Measurements from ENCODE around the gene NPIPB12. TPM values are rescaled to one million over a fixed set of nuclear protein-coding genes. Genes with fewer than 3 reads are reported as not detected.
A peak's percentile ranks its signal among the peaks of the same experiment; 100 is the strongest.
"Not testable (repeated sequence)": the region's sequence is repeated elsewhere in the genome, so short reads cannot be mapped to it uniquely, and the experiment has no call there.

NPIPB12 gene
- 299 and 672 TPM in 2 replicates for total RNA-seq (2011; cell fraction: chromatin; rRNA removed; ENCODE audit: low replicate concordance)
- total RNA-seq (2011; cell fraction: nucleolus; rRNA removed), result 89.1 and 136 TPM in 2 replicates
- total RNA-seq (2011; cell fraction: nucleoplasm; rRNA removed), result 281 and 296 TPM in 2 replicates
- total RNA-seq (2014; rRNA removed) (8.9 and 16.8 TPM in 2 replicates), total RNA-seq (2014; rRNA removed; fragmentation: Illumina TruSeq; extraction: Trizol) (23.6 and 27.3 TPM in 2 replicates), total RNA-seq (2015; rRNA removed; fragmentation: Illumina TruSeq; extraction: Trizol) (20.8 and 25.0 TPM in 2 replicates), total RNA-seq (2021) (35.2 and 37.5 TPM in 2 replicates), polyA plus RNA-seq (2011; rRNA removed) (24.7 and 28.9 TPM in 2 replicates), polyA plus RNA-seq (2014; fragmentation: Illumina TruSeq; extraction: Trizol) (34.6 and 47.0 TPM in 2 replicates), polyA plus RNA-seq (2014; fragmentation: Nextera tagmentation; extraction: Ambion mirVana) (1 to 10 TPM; 3.3 to 8.3 TPM), polyA plus RNA-seq (2014; rRNA removed) (24.7 and 33.4 TPM in 2 replicates), polyA minus RNA-seq (2011; rRNA and poly(A)+ RNA removed) (29.3 and 58.4 TPM in 2 replicates), Bru-seq, nascent RNA (percentile 55 among the genes with signal in this experiment), BruChase-seq, experiment 1, labeled RNA remaining after a 2-hour chase (percentile 67 among the genes with signal in this experiment), BruChase-seq, experiment 2, labeled RNA remaining after a 6-hour chase (percentile 67 among the genes with signal in this experiment)
- 9.0 and 14.0 TPM in 2 replicates for polyA plus RNA-seq (2011; cell fraction: cytosol; rRNA removed)
- 100 and 152 TPM in 2 replicates for polyA plus RNA-seq (2011; cell fraction: nucleus; rRNA removed)
- 28.8 and 34.9 TPM in 2 replicates for polyA plus RNA-seq (2012)
- 13.2 and 18.1 TPM in 2 replicates for polyA minus RNA-seq (2011; cell fraction: cytosol; rRNA and poly(A)+ RNA removed)
- 65.8 and 86.1 TPM in 2 replicates for polyA minus RNA-seq (2011; cell fraction: nucleus; rRNA and poly(A)+ RNA removed)
- long read RNA-seq, experiment 1, partial matches to known transcripts, result 7 of 9 reads
- long read RNA-seq, experiment 1, other reads (novel, unspliced or antisense), result 2 of 9 reads
- long read RNA-seq, experiment 2, partial matches to known transcripts, result 3 of 3 reads
- long read RNA-seq, experiment 2, other reads (novel, unspliced or antisense), result 0 of 3 reads
- long read RNA-seq, experiment 3, partial matches to known transcripts, result 0 of 1 reads
- long read RNA-seq, experiment 3, other reads (novel, unspliced or antisense), result 1 of 1 reads

DNA sequence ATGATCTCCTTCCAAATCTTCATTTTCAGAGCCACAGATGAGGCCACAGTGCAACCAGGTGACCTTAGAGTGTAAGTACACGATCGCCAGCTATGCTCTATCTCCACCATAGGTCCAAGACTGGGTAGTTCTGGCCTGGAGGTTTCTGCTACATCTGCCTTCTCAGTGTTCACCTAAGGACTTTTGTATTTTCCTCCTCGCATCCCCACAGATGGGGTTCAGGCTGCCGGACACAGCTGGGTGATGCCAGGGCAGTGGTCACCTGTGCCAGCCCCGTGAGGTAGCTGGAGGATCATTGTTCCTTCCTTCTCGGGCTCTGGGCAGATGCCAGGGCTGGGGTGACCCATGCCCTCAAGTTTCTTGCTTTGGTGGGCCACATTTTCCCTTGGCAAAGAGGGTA, at the start of gene NPIPB12:
Gene NPIPB12 (minus strand): TSS at position 101 of the 400 bp plus-strand sequence.
- POLR2A ChIA-PET; H3K27me3 ChIP-seq (ENCODE audit: control insufficient read depth in 2 of 2, insufficient read depth in 2 of 2, low read length in 2 of 2); FAIRE-seq; H3K36me3 ChIP-seq (ENCODE audit: control insufficient read depth, insufficient read depth, low read length); H3K9me1 ChIP-seq (ENCODE audit: control insufficient read depth, insufficient read depth, low read length); H3K9ac ChIP-seq (ENCODE audit: insufficient read depth in 1 of 2, low read depth in 2 of 2, low read length in 2 of 2); ATAC-seq; BruUV-seq (replicated peaks); H3K27ac ChIP-seq (ENCODE audit: extremely low read depth, low read depth, low read length); H3K79me2 ChIP-seq (ENCODE audit: control insufficient read depth, insufficient read depth, low read length); H3K4me2 ChIP-seq (ENCODE audit: insufficient read depth, low read length); H4K20me1 ChIP-seq (replicated peaks; ENCODE audit: control insufficient read depth, insufficient read depth, low read length); H3K9me3 ChIP-seq (replicated peaks; ENCODE audit: control insufficient read depth, insufficient read depth, low read depth, low read length); intact Hi-C loops (cut with micrococcal nuclease); H2AFZ ChIP-seq (ENCODE audit: low read depth, low read length); DNase-seq (ENCODE audit: extremely low read depth in 1 of 4, low spot score in 3 of 4); CTCF ChIA-PET (ENCODE audit: low intra/inter-chr PET ratio); H3K4me3 ChIP-seq; H3K4me1 ChIP-seq (replicated peaks in 1 of 2; ENCODE audit: control insufficient read depth in 2 of 2, insufficient read depth in 2 of 2, low read length in 2 of 2): not testable (repeated sequence)
- 82% methylated on average over 2 of the region's 6 CpGs for WGBS (ENCODE audit: insufficient coverage, low coverage, missing lambda C conversion rate)
- in situ Hi-C loops (cut with MboI), result loop anchor here (25.0 kb wide), 1 partner anchor 94 kb away; the partner anchor contains the start of gene NPIPB11

DNA sequence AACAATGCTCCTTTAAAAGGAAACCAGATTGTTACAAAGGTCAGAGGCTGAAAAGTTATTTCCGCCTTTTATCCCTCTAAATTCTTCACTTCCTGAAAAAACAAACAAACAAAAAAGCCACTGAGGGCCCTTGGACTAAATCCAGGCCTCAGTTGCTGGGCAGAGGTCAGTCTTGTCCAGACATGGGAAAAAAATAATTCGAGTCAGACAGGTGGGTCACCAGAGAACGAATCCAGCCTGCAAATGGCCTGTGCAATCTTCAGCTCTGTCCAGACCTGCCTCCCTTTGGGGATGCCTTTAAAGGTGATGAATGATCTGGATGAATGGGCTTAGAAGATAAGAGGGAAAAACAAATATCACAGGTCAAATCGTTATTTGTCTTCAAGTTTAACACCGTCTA, 15.3 kb upstream of the NPIPB12 start:
- H3K36me3 ChIP-seq (ENCODE audit: control insufficient read depth, insufficient read depth, low read length); H3K9me3 ChIP-seq (replicated peaks; ENCODE audit: control insufficient read depth, insufficient read depth, low read depth, low read length); FAIRE-seq; H3K4me2 ChIP-seq (ENCODE audit: insufficient read depth, low read length); H2AFZ ChIP-seq (ENCODE audit: low read depth, low read length); H3K4me3 ChIP-seq; H3K4me1 ChIP-seq (replicated peaks in 1 of 2; ENCODE audit: control insufficient read depth in 2 of 2, insufficient read depth in 2 of 2, low read length in 2 of 2); ATAC-seq; POLR2A ChIA-PET; BruUV-seq (replicated peaks); H3K27ac ChIP-seq (ENCODE audit: extremely low read depth, low read depth, low read length); H3K9ac ChIP-seq (ENCODE audit: insufficient read depth in 1 of 2, low read depth in 2 of 2, low read length in 2 of 2); H3K79me2 ChIP-seq (ENCODE audit: control insufficient read depth, insufficient read depth, low read length); DNase-seq (ENCODE audit: extremely low read depth in 1 of 4, low spot score in 3 of 4); intact Hi-C loops (cut with micrococcal nuclease); H4K20me1 ChIP-seq (replicated peaks; ENCODE audit: control insufficient read depth, insufficient read depth, low read length); H3K9me1 ChIP-seq (ENCODE audit: control insufficient read depth, insufficient read depth, low read length); CTCF ChIA-PET (ENCODE audit: low intra/inter-chr PET ratio); H3K27me3 ChIP-seq (ENCODE audit: control insufficient read depth in 2 of 2, insufficient read depth in 2 of 2, low read length in 2 of 2): not testable (repeated sequence)
- in situ Hi-C loops (cut with MboI), result loop anchor here (25.0 kb wide), 1 partner anchor 109 kb away; the partner anchor contains the start of gene NPIPB11
- 51% methylated on average over 2 of the region's 5 CpGs for WGBS (ENCODE audit: insufficient coverage, low coverage, missing lambda C conversion rate)

DNA sequence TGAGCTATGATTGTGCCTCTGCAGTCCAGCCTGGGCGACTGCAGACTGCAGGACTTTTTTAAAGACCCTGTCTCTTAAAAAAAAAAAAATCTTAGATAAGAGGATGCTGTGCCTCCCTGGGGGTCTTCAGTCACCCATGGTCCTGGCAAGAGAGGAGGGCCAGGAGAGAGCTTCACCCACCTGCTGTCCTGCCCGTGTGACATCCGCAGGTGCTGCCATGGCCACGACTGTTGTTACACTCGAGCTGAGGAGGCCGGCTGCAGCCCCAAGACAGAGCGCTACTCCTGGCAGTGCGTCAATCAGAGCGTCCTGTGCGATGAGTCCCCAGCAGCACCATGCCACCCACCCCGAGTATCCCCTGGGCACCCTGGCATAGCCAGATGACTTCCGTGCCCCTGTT, 23.9 kb downstream of the NPIPB12 start:
- H3K4me1 ChIP-seq (replicated peaks in 1 of 2; ENCODE audit: control insufficient read depth in 2 of 2, insufficient read depth in 2 of 2, low read length in 2 of 2); H3K4me2 ChIP-seq (ENCODE audit: insufficient read depth, low read length); DNase-seq (ENCODE audit: extremely low read depth in 1 of 4, low spot score in 3 of 4); H3K4me3 ChIP-seq; H3K36me3 ChIP-seq (ENCODE audit: control insufficient read depth, insufficient read depth, low read length); H4K20me1 ChIP-seq (replicated peaks; ENCODE audit: control insufficient read depth, insufficient read depth, low read length); H3K27ac ChIP-seq (ENCODE audit: extremely low read depth, low read depth, low read length); H3K79me2 ChIP-seq (ENCODE audit: control insufficient read depth, insufficient read depth, low read length); H3K9ac ChIP-seq (ENCODE audit: insufficient read depth in 1 of 2, low read depth in 2 of 2, low read length in 2 of 2); intact Hi-C loops (cut with micrococcal nuclease); FAIRE-seq; H2AFZ ChIP-seq (ENCODE audit: low read depth, low read length); CTCF ChIA-PET (ENCODE audit: low intra/inter-chr PET ratio); ATAC-seq; BruUV-seq (replicated peaks); POLR2A ChIA-PET; H3K9me3 ChIP-seq (replicated peaks; ENCODE audit: control insufficient read depth, insufficient read depth, low read depth, low read length); H3K9me1 ChIP-seq (ENCODE audit: control insufficient read depth, insufficient read depth, low read length); H3K27me3 ChIP-seq (ENCODE audit: control insufficient read depth in 2 of 2, insufficient read depth in 2 of 2, low read length in 2 of 2): not testable (repeated sequence)
- in situ Hi-C loops (cut with MboI), result loop anchor here (25.0 kb wide), 1 partner anchor 945 kb away; the partner anchor contains the start of gene NUPR1
- WGBS (ENCODE audit: insufficient coverage, low coverage, missing lambda C conversion rate), result 47% methylated on average over 5 of the region's 12 CpGs

All from K562 (cell line).